NCI-H1930 (cell line): Measurements from ENCODE around the gene TFEB.

ENCODE experiments used
- DNase-seq, 2 experiments: peaks; one replicate each; lab custom pipeline; 2025; lab: John Stamatoyannopoulos, UW

Gene TFEB

GRCh38 chr6:41675176-41675775 is 60.1 kb downstream of the TFEB start:
- DNase-seq: no peak

DNA sequence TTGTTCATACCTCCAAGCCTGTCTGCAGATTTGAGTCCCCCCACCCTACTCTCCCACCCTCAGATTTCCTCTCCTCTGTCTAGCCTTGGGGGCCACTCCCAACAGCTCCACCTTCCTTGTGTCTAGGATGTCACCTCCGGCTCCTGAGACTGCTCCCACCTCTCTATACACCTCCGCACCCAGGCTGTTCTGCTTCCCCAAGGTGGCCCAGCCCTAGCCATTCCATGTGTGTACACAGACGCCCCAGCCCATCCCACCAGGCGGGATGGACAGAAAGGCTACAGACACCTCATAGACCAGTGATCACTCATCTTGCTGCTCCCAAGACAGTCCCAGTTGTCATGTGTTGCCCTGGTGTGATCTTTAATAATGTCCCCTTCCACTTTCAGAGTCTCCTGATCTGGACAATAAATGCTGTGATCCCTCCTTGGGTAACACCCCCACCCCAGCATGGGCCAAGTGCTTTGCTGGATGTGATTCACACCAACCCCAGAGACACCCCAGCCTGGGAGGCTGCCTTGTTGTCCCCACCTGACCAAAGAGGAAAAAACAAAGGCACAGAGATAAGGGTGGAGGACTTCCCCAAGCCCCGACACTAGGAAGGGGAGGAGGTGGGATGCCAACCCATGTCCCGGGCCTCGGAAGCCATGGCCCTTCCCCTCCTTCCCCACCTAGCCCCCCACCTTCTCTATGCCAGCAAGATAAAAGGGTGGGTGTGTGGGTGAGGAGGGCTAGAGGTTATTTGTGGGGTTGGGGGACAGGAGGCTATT is 61.0 kb downstream of the TFEB start:
- DNase-seq: no peak

- DNase-seq: no peak
Measured at GRCh38 chr6:41673704-41674000, 61.8 kb downstream of the TFEB start.

DNA sequence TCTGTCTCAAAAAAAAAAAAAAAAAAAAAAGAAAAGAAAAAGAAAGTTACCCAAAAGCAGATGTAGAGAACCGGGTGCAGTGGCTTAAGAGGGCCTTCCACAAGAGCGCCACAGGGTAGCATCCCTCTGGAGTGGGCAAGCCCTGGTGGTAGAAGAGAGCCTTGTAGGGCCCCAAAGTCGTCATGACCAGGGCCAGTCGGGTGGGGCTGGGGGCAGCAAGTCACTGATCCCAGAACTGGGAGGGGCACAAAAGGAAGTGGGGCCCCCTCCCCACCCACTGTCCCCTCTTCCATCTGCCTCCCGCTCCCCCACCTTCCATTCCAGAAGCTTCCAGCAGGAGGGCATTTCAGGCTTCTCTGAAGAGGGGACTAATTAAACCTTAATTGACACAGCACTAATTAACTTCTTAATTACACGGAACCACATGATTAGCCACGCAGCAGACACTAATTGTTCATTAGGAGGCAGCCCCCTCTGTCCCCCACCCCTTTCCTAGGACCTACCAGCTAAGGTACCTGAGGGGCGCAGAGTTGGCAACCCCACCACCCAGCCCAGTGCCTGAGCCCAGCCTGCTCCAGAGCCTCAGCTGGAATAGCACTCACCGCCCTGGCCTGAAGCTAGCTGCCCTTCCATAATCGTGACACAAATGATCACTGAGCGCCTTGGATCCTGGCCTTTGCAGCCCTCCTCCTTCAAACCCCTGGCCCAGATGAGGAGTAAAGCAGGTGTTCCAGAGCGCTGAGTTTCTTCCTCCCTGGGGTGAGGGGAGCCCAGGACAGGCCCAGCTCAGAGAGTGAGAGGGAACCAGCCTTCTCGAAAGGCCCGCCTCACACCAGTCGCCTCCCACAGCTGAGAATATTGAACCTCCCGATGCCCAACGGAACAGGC is 62.3 kb downstream of the TFEB start:
- no peak for DNase-seq

GRCh38 chr6:41672016-41672415 is 63.4 kb downstream of the TFEB start:
- DNase-seq: no peak

DNA sequence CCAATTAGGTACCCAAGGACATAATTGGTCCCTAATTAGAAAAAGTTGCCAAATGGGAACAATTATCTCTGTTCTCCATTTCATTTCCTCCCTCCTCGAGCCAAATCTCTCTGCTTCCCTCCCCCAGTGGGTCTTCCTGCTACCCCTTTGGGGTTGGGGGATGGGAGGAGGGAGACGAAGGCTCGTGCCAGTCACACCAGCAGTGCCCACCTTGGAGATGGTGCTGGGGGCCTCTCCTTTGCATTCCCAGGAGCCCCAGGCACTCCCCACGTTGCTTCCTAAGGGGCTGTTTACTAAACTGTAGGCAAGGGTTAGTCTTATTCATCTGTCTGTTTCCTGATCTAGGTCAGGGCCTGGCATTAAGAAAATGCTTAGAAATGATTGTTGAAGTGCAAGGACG is 64.0 kb downstream of the TFEB start:
- no peak for DNase-seq

GRCh38 chr6:41670703-41671360 is 64.6 kb downstream of the TFEB start:
- DNase-seq: no peak

DNA sequence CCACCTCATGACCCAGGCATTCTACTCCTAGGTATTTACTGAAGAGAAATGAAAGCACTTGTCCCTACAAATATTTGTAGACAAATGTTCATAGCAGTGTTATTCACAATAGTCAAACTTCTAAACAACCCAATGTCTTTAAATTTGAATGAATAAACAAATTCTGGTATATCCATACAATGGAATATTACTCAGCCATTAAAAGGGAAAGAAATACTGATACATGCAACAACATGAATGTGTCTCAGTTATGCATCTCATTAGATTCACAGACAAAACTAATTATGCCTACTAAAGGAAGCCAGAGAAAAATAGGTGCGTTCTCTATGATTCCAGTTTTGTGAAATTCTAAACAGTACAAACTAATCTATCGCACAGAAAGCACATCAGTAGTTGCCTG is 66.4 kb downstream of the TFEB start:
- no peak for DNase-seq

DNA sequence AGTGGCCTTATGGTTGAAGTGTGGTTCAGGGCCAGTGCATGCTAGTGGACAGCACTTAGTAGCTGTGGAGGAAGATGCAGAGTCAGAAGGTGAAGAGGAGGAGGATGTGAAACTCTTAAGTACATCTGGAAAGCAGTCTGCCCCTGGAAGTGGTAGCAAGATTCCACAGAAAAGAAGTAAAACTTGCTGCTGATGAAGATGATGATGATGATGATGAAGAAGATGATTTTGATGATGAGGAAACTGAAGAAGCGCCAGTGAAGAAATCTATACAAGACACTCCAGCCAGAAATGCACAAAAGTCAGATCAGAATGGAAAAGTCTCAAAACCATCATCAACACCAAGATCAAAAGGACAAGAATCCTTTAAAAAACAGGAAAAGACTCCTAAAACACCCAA is 68.2 kb downstream of the TFEB start:
- no peak for DNase-seq

GRCh38 chr6:41664271-41664670 is 71.1 kb downstream of the TFEB start:
- no peak for DNase-seq

DNA sequence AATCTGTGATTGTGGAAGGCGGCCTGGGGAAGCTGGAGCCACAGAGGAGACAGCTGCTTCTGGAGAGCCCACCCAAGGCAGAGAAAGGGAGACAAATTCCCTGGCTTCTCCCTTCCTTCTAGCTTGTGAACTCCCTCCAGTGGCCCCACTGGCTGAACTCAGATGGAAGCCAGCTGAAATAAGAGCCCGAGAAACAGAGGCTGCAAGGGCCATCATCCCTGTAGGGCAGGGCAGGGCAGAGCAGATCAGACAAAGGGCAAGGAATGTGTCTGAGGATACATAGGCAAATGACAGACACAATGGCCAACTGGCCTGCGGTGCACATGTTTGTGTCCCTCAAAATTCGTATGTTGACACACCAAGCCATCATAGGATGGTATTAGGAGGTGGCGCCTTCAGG is 71.8 kb downstream of the TFEB start:
- DNase-seq: no peak

- no peak for DNase-seq
Measured at GRCh38 chr6:41659935-41660334, 75.5 kb downstream of the TFEB start.

GRCh38 chr6:41658636-41659035 is 76.8 kb downstream of the TFEB start:
- no peak for DNase-seq

- DNase-seq: no peak
Measured at GRCh38 chr6:41657131-41658094, 78.0 kb downstream of the TFEB start.

DNA sequence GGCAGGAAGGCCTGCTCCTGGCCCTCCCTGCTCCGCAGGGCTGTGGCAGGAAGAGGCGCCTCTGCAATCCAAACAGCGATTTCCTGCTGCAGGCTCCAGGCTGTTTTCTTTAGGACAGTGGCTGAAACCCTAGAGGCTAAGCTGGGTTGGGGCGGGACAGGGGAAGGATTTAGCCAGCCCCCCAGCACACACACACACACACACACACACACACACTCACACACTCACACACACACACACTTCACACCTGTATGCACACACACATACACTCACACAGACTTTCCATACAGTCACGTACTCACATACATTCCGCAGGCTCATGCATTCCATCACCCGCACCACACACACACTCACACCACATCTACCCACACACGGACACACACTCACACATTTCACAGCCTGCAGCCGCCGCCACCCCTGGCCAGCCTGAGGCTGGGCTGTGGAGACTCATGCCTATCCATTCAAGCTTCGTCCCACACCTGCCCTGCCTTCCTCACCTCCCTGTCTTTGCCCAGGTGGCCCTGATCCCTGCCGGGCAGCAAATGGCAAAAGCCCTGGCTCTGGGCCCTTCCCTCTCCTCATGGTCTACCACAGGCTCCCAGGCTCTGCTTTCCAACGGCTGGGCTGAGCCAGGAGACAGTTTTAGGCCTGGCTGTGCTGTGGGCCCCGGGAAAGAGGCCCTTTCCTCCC is 79.3 kb downstream of the TFEB start:
- DNase-seq: no peak

GRCh38 chr6:41655646-41656001 is 79.8 kb downstream of the TFEB start:
- no peak for DNase-seq

DNA sequence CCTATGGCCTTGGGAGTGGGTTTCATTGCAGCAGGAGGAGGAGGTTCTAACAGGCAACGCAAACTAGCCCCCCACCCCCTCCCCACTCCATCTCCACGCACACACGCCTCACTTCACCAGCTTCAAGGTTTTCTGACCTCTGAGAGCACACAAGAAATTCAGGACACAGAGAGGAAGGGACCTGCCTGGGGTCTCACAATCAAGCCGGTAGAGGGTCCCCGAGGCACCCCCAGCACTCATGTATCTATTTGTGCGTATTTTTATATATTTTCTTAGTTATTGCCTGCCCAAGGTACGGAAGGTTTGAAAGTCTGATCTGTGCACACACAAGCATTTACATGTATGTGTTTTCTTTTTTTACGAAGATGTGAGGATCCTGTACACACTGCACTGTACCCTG is 80.2 kb downstream of the TFEB start:
- no peak for DNase-seq

DNA sequence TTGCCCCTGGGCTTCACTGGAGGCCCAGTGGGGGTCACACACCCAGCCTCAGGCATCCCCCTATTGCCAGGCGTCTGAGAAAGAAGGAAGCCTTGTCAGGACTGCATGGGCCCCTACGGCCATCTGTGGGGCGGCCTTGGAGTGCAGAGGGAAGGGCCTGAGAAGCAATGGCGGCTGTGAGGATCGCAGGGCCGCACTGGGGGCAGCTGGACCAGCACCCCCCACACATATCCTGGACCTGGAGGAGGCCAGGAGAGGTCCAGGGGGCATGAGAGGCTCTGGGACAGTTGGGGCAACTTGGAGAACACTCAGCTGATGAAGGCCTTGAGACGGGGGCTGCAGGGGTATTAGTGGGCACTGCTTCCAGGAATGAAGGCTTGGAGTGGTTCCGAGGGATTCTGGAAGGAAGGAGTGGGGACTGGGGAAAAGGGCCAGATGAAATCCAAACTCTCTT is 80.7 kb downstream of the TFEB start:
- DNase-seq: no peak

DNA sequence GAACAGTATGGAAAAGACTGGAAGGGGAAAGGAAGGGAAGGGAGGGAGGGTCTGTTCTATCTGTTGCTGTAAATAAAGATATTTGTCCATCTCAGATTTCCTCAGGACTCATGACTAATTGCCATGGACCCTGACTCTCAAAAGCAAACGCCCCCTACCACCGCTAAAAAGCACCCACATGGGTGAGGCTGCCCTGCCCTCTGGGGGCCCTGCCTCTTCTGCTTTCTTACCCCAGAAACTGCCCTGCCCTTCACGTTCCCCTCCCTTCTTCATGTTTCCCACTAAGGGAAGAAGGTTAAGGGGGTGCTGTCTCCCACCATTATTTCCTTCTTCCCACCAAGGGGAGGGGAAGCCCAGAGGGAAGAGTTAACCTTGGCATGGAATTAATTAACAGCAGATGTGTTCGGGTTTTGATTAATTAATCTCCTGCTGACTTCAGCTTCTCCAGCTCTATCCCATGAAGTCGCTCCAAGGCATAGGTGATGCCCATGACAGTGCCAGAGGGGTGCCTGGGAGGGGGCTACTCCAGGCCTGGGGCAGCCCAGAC is 81.2 kb downstream of the TFEB start:
- DNase-seq: no peak

GRCh38 chr6:41653691-41654090 is 81.7 kb downstream of the TFEB start:
- no peak for DNase-seq
